Lower leg skin (tissue), 4 donors: ENCODE results near the gene COL19A1. TPM values are rescaled to one million over a fixed set of nuclear protein-coding genes. Genes with fewer than 3 reads are reported as not detected.
"Not testable (repeated sequence)": the region's sequence is repeated elsewhere in the genome, so short reads cannot be mapped to it uniquely, and the experiment has no call there.

Source experiments
- DNase-seq, 2 donors: peaks; one replicate each; pipeline ENCODE4 v3.0.0-alpha.2; 2019; ENCODE audit warnings: low spot score in 2 of 2
- H3K4me3 ChIP-seq: fragments of 200-600 bp; sonication (generic); 2 replicates; pipeline ENCODE4 v1.5.1; 2017; ENCODE audit warnings: mild to moderate bottlenecking, low read depth; ENCODE audit not compliant: poor library complexity, severe bottlenecking
- POLR2A ChIP-seq, 2 donors: fragments of 450-650 bp; IDR thresholded peaks; one replicate each; pipeline ENCODE4 v1.6.1; 2016 to 2017; ENCODE audit warnings: antibody characterized with exemption in 2 of 2, mild to moderate bottlenecking in 1 of 2, moderate library complexity in 1 of 2
- WGBS, 2 donors: methylation state at CpG; one replicate each; pipeline ENCODE4 v1.1.5; 2018; 5-methylcytosine and 5-hydroxymethylcytosine counted together
- intact Hi-C: fragments of 100-400 bp; cut with DNase I; formaldehyde crosslinking; loops from one replicate; pipeline ENCODE4 v1.15.0; 2023; ENCODE audit warnings: low total_unique reads
- total RNA-seq, 4 donors: library from RNA; depleted of rRNA; stranded (reverse); fragments of >200 nt; gene quantifications; one replicate each; pipeline ENCODE4 v1.1.0, GENCODE V29; 2016
- TF ChIP-seq, protein P1 (sequence below), 3 donors: fragments of 450-650 bp; IDR thresholded peaks; one replicate each; pipeline ENCODE4 v1.5.1; 2016; ENCODE audit warnings: antibody characterized with exemption in 3 of 3, mild to moderate bottlenecking in 3 of 3, moderate library complexity in 2 of 3

COL19A1 gene
- total RNA-seq, 4 donors from 2014 or later: 0.12 to 0.19 TPM; not detected in 2

DNA sequence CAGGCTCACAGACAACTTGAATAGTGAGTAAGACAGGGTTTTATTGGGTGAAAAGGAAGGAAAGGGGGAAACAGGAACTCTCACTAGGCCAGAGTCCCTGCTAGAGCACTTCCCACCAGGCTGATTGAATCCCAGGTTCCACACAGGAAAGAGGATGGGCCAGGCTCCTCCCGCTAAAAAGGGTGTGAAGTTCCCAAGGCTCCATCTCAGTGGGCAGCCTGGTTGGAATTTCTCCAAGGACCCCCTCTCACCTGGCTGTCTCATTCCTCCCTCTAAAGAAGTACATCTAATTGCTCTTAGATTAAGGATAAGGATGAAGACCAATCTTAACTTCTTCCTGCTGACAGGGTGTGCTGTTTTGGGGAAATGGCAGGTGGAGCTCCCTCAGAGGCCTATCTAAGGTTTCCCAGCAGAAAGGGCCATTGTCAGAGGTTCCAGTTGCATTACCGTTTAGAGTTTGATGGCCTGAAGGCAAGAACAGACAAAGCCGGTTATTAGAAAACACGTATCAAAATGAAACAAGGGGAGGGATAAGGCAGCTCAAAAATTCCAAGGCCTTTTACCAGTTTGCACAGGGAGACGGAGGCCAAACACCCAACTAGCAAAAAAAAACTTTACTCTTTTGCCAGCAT lies 21.5 kb downstream of the COL19A1 start:
- intact Hi-C loops: no loop called here
- no peak overlapping the region for H3K4me3 ChIP-seq
- TF ChIP-seq POLR2A (IDR thresholded peaks at IDR 0.05): no peak
- TF ChIP-seq, protein P1, sequence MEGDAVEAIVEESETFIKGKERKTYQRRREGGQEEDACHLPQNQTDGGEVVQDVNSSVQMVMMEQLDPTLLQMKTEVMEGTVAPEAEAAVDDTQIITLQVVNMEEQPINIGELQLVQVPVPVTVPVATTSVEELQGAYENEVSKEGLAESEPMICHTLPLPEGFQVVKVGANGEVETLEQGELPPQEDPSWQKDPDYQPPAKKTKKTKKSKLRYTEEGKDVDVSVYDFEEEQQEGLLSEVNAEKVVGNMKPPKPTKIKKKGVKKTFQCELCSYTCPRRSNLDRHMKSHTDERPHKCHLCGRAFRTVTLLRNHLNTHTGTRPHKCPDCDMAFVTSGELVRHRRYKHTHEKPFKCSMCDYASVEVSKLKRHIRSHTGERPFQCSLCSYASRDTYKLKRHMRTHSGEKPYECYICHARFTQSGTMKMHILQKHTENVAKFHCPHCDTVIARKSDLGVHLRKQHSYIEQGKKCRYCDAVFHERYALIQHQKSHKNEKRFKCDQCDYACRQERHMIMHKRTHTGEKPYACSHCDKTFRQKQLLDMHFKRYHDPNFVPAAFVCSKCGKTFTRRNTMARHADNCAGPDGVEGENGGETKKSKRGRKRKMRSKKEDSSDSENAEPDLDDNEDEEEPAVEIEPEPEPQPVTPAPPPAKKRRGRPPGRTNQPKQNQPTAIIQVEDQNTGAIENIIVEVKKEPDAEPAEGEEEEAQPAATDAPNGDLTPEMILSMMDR (IDR thresholded peaks at IDR 0.05): no peak
- 50 to 69% methylated on average over 5 of the region's 5 CpGs for WGBS, 2 donors
- DNase-seq: no peak

DNA sequence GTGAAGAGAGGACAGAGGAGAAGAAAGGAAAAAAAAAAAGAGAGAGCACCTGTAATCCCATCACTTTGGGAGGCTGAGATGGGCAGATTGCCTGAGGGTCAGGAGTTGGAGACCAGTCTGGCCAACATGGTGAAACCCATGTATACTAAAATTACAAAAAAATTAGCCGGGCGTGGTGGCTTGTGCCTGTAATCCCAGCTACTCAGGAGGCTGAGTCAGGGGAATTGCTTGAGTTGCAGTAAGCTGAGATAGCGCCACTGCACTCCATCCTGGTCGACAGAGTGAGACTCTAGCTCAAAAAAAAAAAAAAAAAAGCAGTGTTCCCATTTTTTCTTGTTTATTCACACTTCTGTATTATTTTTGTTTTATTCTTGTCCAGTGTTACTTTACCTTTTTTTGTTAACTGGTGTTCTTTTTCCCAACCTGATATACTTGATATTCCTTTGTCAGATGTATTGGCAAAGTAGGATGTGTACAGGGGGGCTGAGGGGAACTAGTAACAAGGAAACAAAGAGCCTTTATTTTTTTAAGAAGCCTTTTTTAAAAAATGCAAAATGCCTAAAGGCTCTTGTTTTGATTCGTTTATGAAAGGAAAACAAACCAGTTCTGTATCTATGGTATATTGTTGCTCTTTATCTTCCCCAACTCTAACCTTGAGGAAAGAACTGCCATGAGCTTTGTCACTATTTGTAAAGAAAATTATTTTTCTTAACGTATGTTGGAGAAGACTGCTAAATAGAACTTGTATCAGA lies 22.3 kb downstream of the COL19A1 start:
- intact Hi-C loops: no loop called here
- DNase-seq: no peak

DNA sequence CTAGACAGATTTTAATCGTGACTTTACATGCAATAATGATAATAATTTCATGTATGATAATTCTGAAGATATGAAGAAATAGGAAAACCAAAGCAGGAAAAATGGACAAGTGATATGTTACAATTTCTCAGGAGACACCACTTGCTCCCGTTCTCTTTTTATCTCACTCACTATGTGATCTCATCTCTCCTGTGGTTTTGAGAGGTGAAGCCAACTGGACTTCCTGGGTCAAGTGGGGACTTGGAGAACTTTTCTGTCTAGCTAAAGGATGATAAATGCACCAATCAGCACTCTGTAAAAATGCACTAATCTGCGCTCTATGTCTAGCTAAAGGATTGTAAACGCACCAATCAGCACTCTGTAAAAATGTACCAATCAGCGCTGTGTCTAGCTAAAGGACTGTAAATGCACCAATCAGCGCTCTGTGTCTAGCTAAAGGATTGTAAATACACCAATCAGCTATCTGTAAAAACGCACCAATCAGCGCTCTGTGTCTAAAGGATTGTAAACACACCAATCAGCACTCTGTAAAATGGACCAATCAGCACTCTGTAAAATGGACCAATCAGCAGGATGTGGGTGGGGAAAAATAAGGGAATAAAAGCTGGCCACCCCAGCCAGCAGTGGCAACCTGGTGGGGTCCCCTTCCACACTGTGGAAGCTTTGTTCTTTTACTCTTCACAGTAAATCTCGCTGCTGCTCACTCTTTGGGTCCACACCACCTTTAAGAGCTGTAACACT lies 23.0 kb downstream of the COL19A1 start:
- intact Hi-C loops, H3K4me3 ChIP-seq, DNase-seq: not testable (repeated sequence)
- WGBS, 2 donors: 88 to 90% methylated on average over 9 of the region's 9 CpGs

More for the DNA sequence above, 22.3 kb downstream of the COL19A1 start:
- WGBS, 2 donors: 70 to 78% methylated on average over 6 of the region's 6 CpGs
- TF ChIP-seq POLR2A (IDR thresholded peaks at IDR 0.05): no peak
- TF ChIP-seq, protein P1 (IDR thresholded peaks at IDR 0.05): no peak
- no peak overlapping the region for H3K4me3 ChIP-seq

DNA sequence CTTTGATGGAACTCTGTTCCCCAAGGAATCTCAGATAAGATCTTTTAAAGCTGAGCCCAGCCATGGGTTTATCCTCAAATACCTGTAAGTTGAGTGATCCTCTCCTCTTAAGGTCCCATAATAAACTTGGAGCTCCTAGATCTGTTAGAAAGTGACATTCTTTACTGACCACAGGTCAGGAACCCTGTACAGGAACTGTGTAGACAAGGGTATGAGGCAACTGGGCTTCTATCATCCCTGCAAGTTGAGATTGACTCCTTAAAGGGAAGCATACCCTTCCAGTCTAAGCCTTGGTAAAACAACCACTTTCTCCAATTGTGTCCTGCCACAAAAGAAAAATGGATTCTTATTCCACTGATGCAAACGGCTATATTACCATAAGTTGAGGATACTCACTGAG lies 26.2 kb downstream of the COL19A1 start:
- DNase-seq, intact Hi-C loops: not testable (repeated sequence)

DNA sequence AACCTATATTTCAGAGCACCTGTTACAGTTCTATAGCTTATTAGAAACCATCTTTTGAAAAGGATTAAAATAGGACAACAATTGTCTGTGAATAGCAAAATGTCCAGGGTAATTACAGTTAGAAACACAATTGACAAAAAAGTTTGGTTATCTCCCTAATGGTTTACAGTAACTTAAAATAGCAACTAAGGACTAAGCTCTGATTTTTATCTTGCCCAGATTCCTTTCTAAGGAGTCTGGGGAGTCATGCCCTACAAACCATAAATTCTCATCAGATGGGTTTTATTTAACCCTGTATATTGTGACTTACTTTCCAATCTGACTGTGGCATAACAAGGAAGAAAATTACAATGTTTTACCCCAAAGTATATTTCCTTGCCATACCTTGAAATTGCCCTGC lies 26.9 kb downstream of the COL19A1 start:
- H3K4me3 ChIP-seq, DNase-seq, intact Hi-C loops: not testable (repeated sequence)

More for the DNA sequence above, 26.2 kb downstream of the COL19A1 start:
- not testable (repeated sequence) for H3K4me3 ChIP-seq
- WGBS, 2 donors: 79 to 81% methylated on average over 1 of the region's 1 CpG

DNA sequence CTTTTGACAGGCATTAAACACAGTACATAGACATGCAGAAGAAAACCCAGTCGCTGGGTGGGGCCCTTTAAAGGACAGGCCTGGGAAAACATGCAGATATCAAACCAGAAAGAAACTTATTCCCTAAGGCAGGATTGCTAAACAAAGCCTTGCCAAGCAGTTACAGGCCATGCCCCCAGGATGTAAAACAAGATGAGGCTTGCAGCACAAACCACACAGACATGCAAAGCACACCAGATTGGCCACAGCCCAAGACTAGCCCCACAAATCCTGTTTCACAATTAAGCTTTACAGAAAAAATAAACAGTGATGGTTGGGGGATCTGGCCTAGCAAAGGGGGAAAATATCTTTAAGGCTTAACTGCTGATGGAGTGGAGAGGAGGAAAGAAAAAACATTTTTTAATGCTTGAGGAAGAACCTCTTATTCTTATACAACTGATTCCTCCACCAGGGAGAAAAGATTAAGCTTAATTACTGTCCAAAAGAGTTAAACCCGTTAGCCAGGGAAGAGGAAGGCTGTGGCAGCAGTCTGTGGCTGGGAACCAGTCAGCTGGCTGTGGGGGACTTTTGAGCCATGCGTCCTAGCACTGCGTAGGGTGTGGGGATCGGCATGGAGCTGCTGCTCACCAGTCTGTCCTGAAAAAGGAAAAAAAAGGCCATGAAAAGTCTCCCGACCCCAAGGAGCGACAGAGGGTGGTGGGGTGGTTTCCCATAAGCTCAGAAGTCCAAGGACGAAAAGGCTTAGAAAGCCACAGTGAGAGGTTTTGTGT lies 28.4 kb downstream of the COL19A1 start:
- intact Hi-C loops: no loop called here
- DNase-seq: no peak
- no peak overlapping the region for H3K4me3 ChIP-seq
- TF ChIP-seq POLR2A (IDR thresholded peaks at IDR 0.05): no peak
- TF ChIP-seq, protein P1 (IDR thresholded peaks at IDR 0.05): no peak
- WGBS, 2 donors: 72 to 74% methylated on average over 8 of the region's 8 CpGs

DNA sequence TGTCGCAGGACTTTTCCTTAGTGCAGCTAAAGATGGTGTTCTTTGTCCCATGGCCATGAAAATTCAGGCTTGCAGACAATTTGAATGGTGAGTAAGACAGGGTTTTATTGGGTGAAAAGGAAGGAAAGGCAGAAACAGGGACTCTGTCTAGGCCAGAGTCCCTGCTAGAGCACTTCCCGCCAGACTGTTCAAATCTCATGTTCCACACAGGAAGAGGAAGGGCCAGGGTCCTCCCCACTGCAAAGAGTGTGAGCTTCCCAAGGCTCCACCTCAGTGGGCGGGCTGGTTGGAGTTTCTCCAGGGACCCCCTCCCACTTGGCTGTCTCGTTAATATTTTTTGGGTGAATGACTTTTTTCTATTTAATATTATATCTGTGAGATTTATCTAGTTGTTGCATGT lies 29.0 kb downstream of the COL19A1 start:
- intact Hi-C loops: no loop called here
- no peak for DNase-seq
- H3K4me3 ChIP-seq: no peak overlapping the region
- TF ChIP-seq POLR2A (IDR thresholded peaks at IDR 0.05): no peak
- TF ChIP-seq, protein P1 (IDR thresholded peaks at IDR 0.05): no peak
- 93 to 94% methylated on average over 4 of the region's 4 CpGs for WGBS, 2 donors
